ENCODE measurements around the gene TMA7B. TPM values are rescaled to one million over a fixed set of nuclear protein-coding genes. Genes with fewer than 3 reads are reported as not detected.

TMA7B gene
- polyA plus RNA-seq, 1 of the 3 experiments (the other 2 are of a cell fraction): not detected

DNA sequence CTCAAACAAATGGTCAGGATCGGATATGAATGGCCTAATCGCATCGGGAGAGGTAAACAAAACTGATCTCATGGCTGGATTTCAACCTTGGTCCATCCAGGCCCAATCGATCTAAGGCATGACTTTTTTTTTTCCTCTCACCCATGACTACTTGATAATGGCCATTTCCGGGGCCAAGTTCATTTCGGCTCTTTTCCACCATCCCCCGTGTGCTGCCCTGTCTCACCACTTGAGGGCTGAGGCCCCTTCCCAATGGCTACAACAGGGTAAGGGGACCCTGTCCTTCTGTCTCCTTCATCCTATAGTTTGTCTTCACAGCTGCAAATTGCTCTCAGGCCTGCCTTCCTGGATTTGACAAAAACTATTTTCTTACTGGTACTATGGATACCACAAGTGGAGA lies 32.7 kb upstream of the TMA7B start:
- H3K9me3 ChIP-seq: no peaks in the 10 kb centered on the region
- H3F3A ChIP-seq (replicated peaks; ENCODE audit: insufficient read depth): no peaks in the 10 kb centered on the region
- H3K4me3 ChIP-seq (ENCODE audit: low read depth in 2 of 2, low read length in 1 of 2): no peak overlapping the region
- H3K27me3 ChIP-seq (ENCODE audit: insufficient read depth): no peaks in the 10 kb centered on the region
- no peaks in the 10 kb centered on the region for H3K79me2 ChIP-seq (ENCODE audit: insufficient read depth)
- H4K20me1 ChIP-seq (ENCODE audit: insufficient read depth): no peaks in the 10 kb centered on the region
- no peaks in the 10 kb centered on the region for H3K4me1 ChIP-seq (ENCODE audit: control insufficient read depth in 1 of 2, insufficient read depth in 2 of 2, low read depth in 1 of 2, low read length in 1 of 2)
- DNase-seq: no peak
- ChIA-PET POLR2A (no interaction called here), CTCF (no interaction called here)
- no peak overlapping the region for H2AFZ ChIP-seq (ENCODE audit: low read depth)
- no peaks in the 10 kb centered on the region for H3K9me2 ChIP-seq
- TF ChIP-seq, protein P1, sequence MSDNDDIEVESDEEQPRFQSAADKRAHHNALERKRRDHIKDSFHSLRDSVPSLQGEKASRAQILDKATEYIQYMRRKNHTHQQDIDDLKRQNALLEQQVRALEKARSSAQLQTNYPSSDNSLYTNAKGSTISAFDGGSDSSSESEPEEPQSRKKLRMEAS (IDR thresholded peaks at IDR 0.05; ENCODE audit: low read depth): no peak
- TF ChIP-seq RCOR1 (IDR thresholded peaks at IDR 0.05; ENCODE audit: low read length) (no peak), ZBTB33 (IDR thresholded peaks at IDR 0.05; ENCODE audit: borderline replicate concordance, low read depth) (no peak), RXRA (IDR thresholded peaks at IDR 0.05; ENCODE audit: borderline replicate concordance, low read depth) (no peak), PBX3 (IDR thresholded peaks at IDR 0.05) (no peak), CHD2 (IDR thresholded peaks at IDR 0.05; ENCODE audit: low read length, partially characterized antibody) (no peak), FOXM1 (IDR thresholded peaks at IDR 0.05; ENCODE audit: low read depth) (no peak), YY1 (IDR thresholded peaks at IDR 0.05; ENCODE audit: low read depth) (no peak), TAF1 (IDR thresholded peaks at IDR 0.05; ENCODE audit: borderline replicate concordance, low read depth, low read length) (no peak), EZH2phosphoT487 (IDR thresholded peaks at IDR 0.05; ENCODE audit: borderline replicate concordance, low read depth) (no peak)
- TF ChIP-seq, protein P2, sequence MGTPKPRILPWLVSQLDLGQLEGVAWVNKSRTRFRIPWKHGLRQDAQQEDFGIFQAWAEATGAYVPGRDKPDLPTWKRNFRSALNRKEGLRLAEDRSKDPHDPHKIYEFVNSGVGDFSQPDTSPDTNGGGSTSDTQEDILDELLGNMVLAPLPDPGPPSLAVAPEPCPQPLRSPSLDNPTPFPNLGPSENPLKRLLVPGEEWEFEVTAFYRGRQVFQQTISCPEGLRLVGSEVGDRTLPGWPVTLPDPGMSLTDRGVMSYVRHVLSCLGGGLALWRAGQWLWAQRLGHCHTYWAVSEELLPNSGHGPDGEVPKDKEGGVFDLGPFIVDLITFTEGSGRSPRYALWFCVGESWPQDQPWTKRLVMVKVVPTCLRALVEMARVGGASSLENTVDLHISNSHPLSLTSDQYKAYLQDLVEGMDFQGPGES (IDR thresholded peaks at IDR 0.05; ENCODE audit: low read depth, low read length): no peak
- H3K9ac ChIP-seq: no peak overlapping the region
- H3K36me3 ChIP-seq (replicated peaks in 1 of 2; ENCODE audit: control insufficient read depth in 1 of 2, insufficient read depth in 2 of 2, low read length in 1 of 2): no peaks in the 10 kb centered on the region
- no peak overlapping the region for H3K27ac ChIP-seq (ENCODE audit: low read depth in 2 of 2, low read length in 1 of 2)
- WGBS (ENCODE audit: low lambda C conversion rate): 64% methylated on average over 7 of the region's 7 CpGs
- H3K4me2 ChIP-seq: no peak overlapping the region
